HepG2 (cell line): ENCODE data around the gene DNASE1. TPM values are rescaled to one million over a fixed set of nuclear protein-coding genes. Genes with fewer than 3 reads are reported as not detected.
A peak's percentile ranks its signal among the peaks of the same experiment; 100 is the strongest.

Experiments used
- AFF4 ChIP-seq: sonication (generic); formaldehyde crosslinking; IDR thresholded peaks from 2 replicates; pipeline ENCODE4 v1.4.0; 2020; ENCODE audit warnings: missing genetic modification reagents
- AGO2 ChIP-seq: fragments of 200-400 bp; formaldehyde crosslinking; optimal IDR thresholded peaks from 2 replicates; pipeline ENCODE3; 2017; ENCODE audit warnings: mild to moderate bottlenecking, low read depth, low read length, moderate library complexity
- EP300 ChIP-seq, 3 experiments: sonication (generic) in 1 of 3; formaldehyde crosslinking in 1 of 3; IDR thresholded peaks; 2 replicates each; pipeline versions ENCODE4 v1.5.1 to v1.6.1; 2011 to 2020; ENCODE audit warnings: low read depth in 2 of 3, low read length in 2 of 3, borderline replicate concordance in 1 of 3, improper control_type of control experiment in 1 of 3, mild to moderate bottlenecking in 1 of 3, missing genetic modification reagents in 1 of 3, moderate library complexity in 1 of 3
- FOXC1 ChIP-seq: sonication (generic); formaldehyde crosslinking; IDR thresholded peaks from 2 replicates; pipeline ENCODE4 v1.8.0; 2022; ENCODE audit warnings: mild to moderate bottlenecking, missing genetic modification reagents, borderline replicate concordance
- GATA4 ChIP-seq: sonication (generic); IDR thresholded peaks from 2 replicates; pipeline ENCODE4 v1.6.1; 2016; ENCODE audit warnings: antibody characterized with exemption, low read depth, borderline replicate concordance
- LBX2 ChIP-seq: sonication (generic); formaldehyde crosslinking; IDR thresholded peaks from 2 replicates; pipeline ENCODE4 v1.5.0; 2020; ENCODE audit warnings: missing genetic modification reagents, mild to moderate bottlenecking, borderline replicate concordance
- MTA3 ChIP-seq: sonication (generic); formaldehyde crosslinking; IDR thresholded peaks from 2 replicates; pipeline ENCODE4 v1.4.0; 2020; ENCODE audit warnings: missing genetic modification reagents
- MTF1 ChIP-seq: sonication (generic); formaldehyde crosslinking; IDR thresholded peaks from 2 replicates; pipeline ENCODE4 v1.5.0; 2020; ENCODE audit warnings: missing genetic modification reagents
- NR1H2 ChIP-seq: sonication (generic); formaldehyde crosslinking; IDR thresholded peaks from 2 replicates; pipeline ENCODE4 v1.8.1; 2022; ENCODE audit warnings: low read depth, missing genetic modification reagents, borderline replicate concordance
- RARG ChIP-seq: sonication (generic); formaldehyde crosslinking; IDR thresholded peaks from 2 replicates; pipeline ENCODE4 v1.4.0; 2020; ENCODE audit warnings: low read depth, mild to moderate bottlenecking, missing genetic modification reagents
- RBM22 ChIP-seq: fragments of 200-400 bp; formaldehyde crosslinking; optimal IDR thresholded peaks from 2 replicates; pipeline ENCODE3; 2017; ENCODE audit warnings: mild to moderate bottlenecking, low read length, moderate library complexity
- SIX1 ChIP-seq: sonication (generic); formaldehyde crosslinking; IDR thresholded peaks from 2 replicates; pipeline ENCODE4 v1.4.0; 2020; ENCODE audit warnings: missing genetic modification reagents, borderline replicate concordance
- SSRP1 ChIP-seq: IDR thresholded peaks from 2 replicates; pipeline ENCODE4 v1.6.1; 2016; ENCODE audit warnings: control low read depth
- ZNF280D ChIP-seq: sonication (generic); formaldehyde crosslinking; IDR thresholded peaks from 2 replicates; pipeline ENCODE4 v1.5.1; 2020; ENCODE audit warnings: mild to moderate bottlenecking, missing genetic modification reagents
- ZNF530 ChIP-seq: sonication (generic); formaldehyde crosslinking; IDR thresholded peaks from 2 replicates; pipeline ENCODE4 v1.5.0; 2020; ENCODE audit warnings: low read depth, mild to moderate bottlenecking, missing genetic modification reagents
- ZNF775 ChIP-seq: sonication (generic); formaldehyde crosslinking; IDR thresholded peaks from 2 replicates; pipeline ENCODE4 v1.4.0; 2020; ENCODE audit warnings: missing genetic modification reagents, mild to moderate bottlenecking, moderate library complexity, borderline replicate concordance
- polyA plus RNA-seq, 8 experiments: library from polyadenylated mRNA; depleted of rRNA in 3 of 8; stranded (reverse) in 7 of 8; unstranded in 1 of 8; fragments of >200 nt; fragmentation: Illumina TruSeq in 4 of 8; extraction: Trizol in 4 of 8; gene quantifications; 2 replicates each; pipeline versions ENCODE4 v1.2.1 to v1.2.3, GENCODE V29; 2011 to 2016; ENCODE audit warnings: low read depth in 4 of 8, missing spikeins in 1 of 8, mixed read lengths in 1 of 8; ENCODE audit not compliant: insufficient read depth in 1 of 8
- total RNA-seq, 5 experiments: library from RNA; depleted of rRNA; stranded (reverse); fragments of >200 nt; fragmentation: Illumina TruSeq; extraction: Trizol; gene quantifications; 2 replicates each; pipeline ENCODE4 v1.2.3, GENCODE V29; 2016; ENCODE audit warnings: low read depth in 1 of 5

The DNASE1 gene
- total and polyA plus RNA-seq, 2 of the 13 experiments (the other 11 are each of a cell fraction or from before 2014, with no cell fraction given), result 7.1 to 11.1 TPM

GRCh38 chr16:3695610-3696369, 41.3 kb downstream of the DNASE1 start (continued):
- TF ChIP-seq AFF4 (CRISPR knock-in tag) (peak; percentile 35; the same call in 1 of the 2 replicates), SSRP1 (CRISPR knock-in tag) (peak; percentile 49; the same call in 1 of the 2 replicates), FOXC1 (CRISPR knock-in tag) (peak; percentile 83; the same call in 1 of the 2 replicates), MTF1 (CRISPR knock-in tag) (peak; percentile 40; the same call in 1 of the 2 replicates), SIX1 (peak; percentile 53), ZNF530 (CRISPR knock-in tag) (no peak; the same call in 1 of the 2 replicates), RARG (no peak), NR1H2 (CRISPR knock-in tag) (no peak), ZNF280D (CRISPR knock-in tag) (peak; percentile 67; the same call in 1 of the 2 replicates), ZNF775 (CRISPR knock-in tag) (no peak), EP300 (IDR thresholded peaks at IDR 0.05; ENCODE audit: low read depth in 2 of 2, low read length in 2 of 2) (peak in 1 of 2 experiments; percentile 85; a peak in 2 of 4 replicates), EP300 (CRISPR knock-in tag; IDR thresholded peaks at IDR 0.05; ENCODE audit: borderline replicate concordance) (peak; percentile 73; the same call in 1 of the 2 replicates), RBM22 (peak; percentile 50), MTA3 (CRISPR knock-in tag) (no peak), GATA4 (peak; percentile 54; the same call in 1 of the 2 replicates), AGO2 (no peak), LBX2 (CRISPR knock-in tag) (no peak; the same call in 1 of the 2 replicates)
